HG03175 (cell line): ENCODE data around the gene ERF.
"Not testable (repeated sequence)": the region's sequence is repeated elsewhere in the genome, so short reads cannot be mapped to it uniquely, and the experiment has no call there.

ENCODE experiments used
- ATAC-seq: cut with Tn5 transposase; IDR thresholded peaks from one replicate; pipeline ENCODE4 v1.9.1; 2021; ENCODE audit warnings: mild to moderate bottlenecking, moderate library complexity; ENCODE audit not compliant: unreplicated experiment

The ERF gene

DNA sequence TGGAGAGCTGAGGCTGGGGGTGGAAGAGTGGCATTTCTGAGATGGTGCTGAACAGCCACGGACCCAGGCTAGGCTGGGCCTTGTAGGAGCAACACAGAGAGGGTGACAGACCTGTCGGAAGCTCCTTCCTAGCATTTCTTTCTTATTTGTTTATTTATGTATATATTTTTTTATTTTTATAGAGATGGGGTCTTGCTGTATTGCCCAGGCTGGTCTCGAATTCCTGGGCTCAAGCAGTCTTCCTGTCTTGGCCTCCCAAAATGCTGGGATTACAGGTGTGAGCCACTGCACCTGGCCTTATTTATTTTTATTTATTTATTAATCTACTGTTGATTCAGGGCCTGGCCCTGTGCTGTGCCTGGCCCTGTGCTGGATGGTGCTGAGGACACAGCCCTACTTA lies 20.6 kb upstream of the ERF start:
- ATAC-seq, result no peak

GRCh38 chr19:42275103-42275502 lies 20.2 kb upstream of the ERF start:
- ATAC-seq, result no peak

GRCh38 chr19:42274065-42274682 lies 19.2 kb upstream of the ERF start:
- no peak for ATAC-seq

- no peak for ATAC-seq
Measured at GRCh38 chr19:42273407-42274064, 18.6 kb upstream of the ERF start.

GRCh38 chr19:42272989-42273406 lies 18.1 kb upstream of the ERF start:
- ATAC-seq, result no peak

- no peak for ATAC-seq
Measured at GRCh38 chr19:42272535-42272897, 17.6 kb upstream of the ERF start.

GRCh38 chr19:42271861-42272534 lies 17.1 kb upstream of the ERF start:
- ATAC-seq, result no peak

DNA sequence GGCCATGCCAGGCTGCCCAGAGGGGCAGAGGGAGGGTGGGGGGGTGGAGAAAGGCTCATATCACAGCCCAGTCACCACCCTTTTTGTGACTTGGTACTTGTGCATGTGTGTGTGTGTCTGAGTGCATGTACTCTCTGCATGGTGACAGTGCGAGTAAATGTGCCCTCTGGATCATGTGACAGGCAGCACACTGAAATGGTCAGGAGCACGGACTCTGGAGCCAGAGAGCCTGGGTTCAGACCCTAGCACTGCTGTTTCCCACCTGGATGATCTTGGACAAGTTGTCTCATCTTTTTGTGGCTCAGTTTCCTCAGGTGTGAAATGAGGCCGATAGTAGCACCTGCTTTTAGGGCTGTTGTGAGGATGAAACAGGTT lies 16.1 kb upstream of the ERF start:
- no peak for ATAC-seq

GRCh38 chr19:42270346-42271044 lies 15.6 kb upstream of the ERF start:
- no peak for ATAC-seq

GRCh38 chr19:42269478-42270345 lies 14.8 kb upstream of the ERF start:
- ATAC-seq, result no peak

DNA sequence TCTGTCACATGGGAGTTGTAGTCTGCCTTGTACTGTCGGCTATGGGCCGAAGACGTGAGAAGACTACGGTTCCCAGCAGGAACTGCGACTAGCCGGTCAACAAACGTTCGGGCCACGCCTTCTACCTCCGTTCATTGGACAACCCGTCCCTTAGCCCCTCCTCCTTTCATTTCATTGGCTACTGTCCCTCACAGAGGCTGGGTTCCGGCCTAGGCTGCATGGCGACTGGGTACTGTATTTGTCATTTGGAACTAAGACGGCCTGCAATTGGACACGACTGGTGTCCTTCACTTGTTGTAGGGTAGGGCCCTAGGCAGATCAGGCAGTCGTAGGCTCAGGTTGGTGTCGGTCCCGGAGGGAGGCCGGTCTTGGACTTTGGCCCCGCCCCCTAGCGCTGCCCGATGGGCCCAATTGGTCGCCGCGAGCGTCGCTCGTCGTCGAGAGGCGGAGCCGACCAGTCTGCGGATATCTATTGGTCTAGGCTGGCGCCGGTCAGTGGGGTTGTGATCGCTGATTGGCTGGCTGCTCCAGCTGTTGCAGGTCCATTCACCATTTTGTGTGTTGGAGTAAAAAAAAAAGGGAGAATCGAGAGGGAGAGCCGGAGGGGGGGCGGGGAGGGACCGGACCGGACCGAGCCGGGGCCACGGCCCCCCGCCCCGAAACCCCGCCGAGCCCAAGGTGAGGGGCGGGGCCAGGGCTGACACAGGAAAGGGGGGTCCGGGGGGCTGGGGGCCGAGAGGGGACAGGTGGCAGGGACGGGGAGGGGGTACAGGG lies 14.0 kb upstream of the ERF start, which contains the start of gene CIC:
TSS of gene CIC (plus strand) at position 549 of the 774 bp plus-strand sequence. CDS start 2,532 bp downstream, outside the sequence.
- ATAC-seq, result peak; percentile 86

DNA sequence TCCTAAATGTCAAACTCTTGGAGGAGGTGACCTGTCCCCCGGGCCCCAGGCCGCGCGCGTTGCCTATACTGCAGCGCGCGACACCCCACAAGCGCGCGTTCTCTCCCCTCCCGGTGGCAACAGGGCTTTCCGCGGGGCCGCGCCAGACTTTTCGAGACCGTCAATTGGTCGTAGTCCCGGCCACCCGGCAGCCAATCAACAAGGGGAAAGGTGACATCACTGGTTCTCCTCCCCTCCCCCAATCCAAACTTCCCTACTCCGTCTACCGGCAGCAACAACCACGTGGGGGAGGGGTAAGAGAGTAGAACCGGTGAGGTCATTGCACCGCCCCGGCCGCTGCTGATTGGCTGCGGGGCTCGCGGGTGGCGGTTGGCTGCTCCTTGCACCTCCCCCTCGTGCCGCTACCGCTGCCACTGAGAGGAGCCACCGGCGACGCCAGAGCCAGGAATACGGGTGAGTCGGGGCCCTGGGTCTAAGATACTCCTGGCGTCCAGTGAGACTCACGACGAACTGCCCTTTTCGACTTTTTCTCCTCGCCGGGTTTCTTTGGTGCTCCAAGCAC lies 13.3 kb upstream of the ERF start:
- peak; percentile 59 for ATAC-seq

- no peak for ATAC-seq
Measured at GRCh38 chr19:42267644-42268141, 12.8 kb upstream of the ERF start.

GRCh38 chr19:42266928-42267603 lies 12.1 kb upstream of the ERF start:
- not testable (repeated sequence) for ATAC-seq

DNA sequence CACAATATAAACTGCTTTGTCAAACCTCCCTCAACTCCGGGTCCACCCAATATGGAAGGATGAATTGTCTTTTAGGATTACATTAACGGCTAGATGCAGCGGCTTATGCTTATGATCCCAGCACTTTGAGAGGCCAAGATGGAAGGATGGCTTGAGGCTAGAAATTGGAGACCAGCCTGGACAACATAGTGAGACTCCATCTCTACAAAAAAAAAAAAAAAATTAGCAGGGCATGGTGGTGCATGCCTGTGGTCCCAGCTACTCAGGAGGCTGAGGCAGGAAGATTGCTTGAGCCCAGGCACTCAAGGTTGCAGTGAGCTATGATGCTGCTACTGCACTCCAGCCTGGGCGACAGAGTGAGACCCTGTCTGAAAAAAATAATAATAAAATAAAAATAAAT lies 11.2 kb upstream of the ERF start:
- ATAC-seq, result not testable (repeated sequence)

DNA sequence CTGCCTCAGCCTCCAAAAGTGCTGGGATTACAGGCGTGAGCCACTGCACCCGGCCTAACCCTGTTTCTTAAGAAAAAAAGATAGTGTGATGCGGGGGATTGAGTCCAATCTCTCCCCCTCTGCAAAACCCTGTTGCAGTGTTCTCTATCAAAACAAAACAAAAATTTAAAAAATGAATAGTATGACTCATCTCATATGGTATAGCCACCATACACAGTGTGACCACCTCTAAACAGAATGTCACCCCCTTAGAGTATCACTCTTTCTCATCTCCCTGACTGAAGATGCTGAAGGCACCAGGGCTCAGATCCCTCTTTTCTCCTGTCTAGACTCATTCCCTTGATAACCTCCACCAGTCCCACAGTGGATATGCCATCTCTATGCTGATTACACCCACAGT lies 6.8 kb upstream of the ERF start:
- ATAC-seq, result no peak

GRCh38 chr19:42257842-42258241 lies 2.9 kb upstream of the ERF start:
- not testable (repeated sequence) for ATAC-seq

DNA sequence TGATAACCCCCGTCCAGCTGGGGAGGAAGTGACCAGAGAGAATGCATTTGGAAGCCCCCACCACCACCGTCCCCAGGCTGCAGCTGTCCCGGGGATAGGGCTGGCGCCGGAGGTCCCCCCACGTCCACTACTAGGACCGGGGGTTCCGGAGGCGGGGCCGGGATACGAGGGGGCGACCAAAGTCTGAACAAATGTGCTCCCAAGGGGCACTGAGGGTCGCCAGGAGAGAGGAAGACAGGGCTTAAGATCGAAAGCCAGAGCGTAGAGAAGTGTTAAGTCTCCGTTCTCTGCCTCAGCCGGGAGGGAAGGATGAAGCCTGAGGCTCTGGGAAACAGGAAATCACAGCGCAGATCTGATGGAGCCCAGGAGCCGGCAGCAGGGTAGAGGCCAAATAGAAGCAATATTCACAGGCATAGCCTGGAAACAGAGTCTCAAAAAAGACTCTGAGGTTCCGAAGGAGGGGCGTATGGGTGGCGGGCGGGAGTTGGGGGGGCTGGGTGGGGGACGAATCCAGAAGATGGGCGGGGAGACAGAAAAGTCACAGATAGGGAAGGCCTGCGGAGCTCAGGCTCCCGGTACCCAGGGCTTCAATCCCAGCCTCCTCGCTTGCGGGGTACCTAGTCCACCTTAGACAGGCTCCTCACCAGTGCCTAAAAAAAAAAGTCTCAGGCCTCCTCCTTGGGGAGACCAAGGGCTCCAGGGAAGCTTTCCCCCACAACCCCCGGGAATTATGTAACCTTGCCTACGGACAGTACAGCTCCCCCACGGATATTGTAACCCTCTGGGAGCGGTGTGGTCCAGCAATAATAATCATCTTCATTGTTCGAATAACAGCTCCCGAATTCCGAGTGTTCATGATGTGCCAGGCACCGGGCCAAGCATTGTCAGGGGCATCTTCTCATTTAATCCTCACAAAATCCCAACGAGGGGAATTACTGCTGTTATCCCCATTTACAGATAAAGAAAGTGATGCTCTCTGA lies 1.1 kb upstream of the ERF start:
- no peak for ATAC-seq
